ENCODE results near the gene PRMT2. TPM values are rescaled to one million over a fixed set of nuclear protein-coding genes. Genes with fewer than 3 reads are reported as not detected.

Gene PRMT2
- total RNA-seq, 3 donors from 2014 or later (not counting 1 experiment from before 2014, with no cell fraction given) = 122 to 199 (median 170) TPM

- WGBS (ENCODE audit: insufficient coverage) = 89% methylated on average over 3 of the region's 3 CpGs
- no peaks in the 10 kb centered on the region for H3K9me3 Mint-ChIP-seq
- Histone ChIP-seq H3K27ac (ENCODE audit: low read length) (no peak overlapping the region), H3K27me3 (ENCODE audit: control insufficient read depth, insufficient read depth, low read length) (no peaks in the 10 kb centered on the region), H3K4me3 (ENCODE audit: low read length) (no peak overlapping the region), H3K36me3 (ENCODE audit: control insufficient read depth, insufficient read depth, low read length) (peaks cover 18% of the 10 kb centered on the region), H3K4me1 (ENCODE audit: control insufficient read depth, insufficient read depth, low read length) (peaks cover 22% of the 10 kb centered on the region), H3K9me3 (ENCODE audit: control insufficient read depth, insufficient read depth, low read length) (no peaks in the 10 kb centered on the region)
- DNase-seq (no peak), ATAC-seq (no peak)
- intact Hi-C loops (cut with micrococcal nuclease) = no loop called here
- peaks cover 0 to 8% of the 10 kb centered on the region in 2 donors for H3K27me3 Mint-ChIP-seq (ENCODE audit: low read depth in 2 of 2)
- no peak for TF ChIP-seq CTCF (IDR thresholded peaks at IDR 0.05)
- peaks cover 7% of the 10 kb centered on the region for H3K36me3 Mint-ChIP-seq
- peaks cover 0 to 34% of the 10 kb centered on the region in 2 donors for H3K4me1 Mint-ChIP-seq
- peak overlapping the region; percentile 70 for H3K4me3 Mint-ChIP-seq
- peak overlapping the region in 1 of 2 donors; percentile 9 for H3K27ac Mint-ChIP-seq
Observed at GRCh38 chr21:46665566-46665965, 30.1 kb downstream of the PRMT2 start.

GRCh38 chr21:46666941-46667740, 31.7 kb downstream of the PRMT2 start:
- Mint-ChIP-seq H3K4me3 (peak overlapping the region; percentile 76), H3K9me3 (no peaks in the 10 kb centered on the region), H3K4me1 (peaks cover 0 to 26% of the 10 kb centered on the region in 2 donors), H3K27ac (no peak overlapping the region), H3K36me3 (peaks cover 7% of the 10 kb centered on the region), H3K27me3 (ENCODE audit: low read depth in 2 of 2) (peaks cover 0 to 8% of the 10 kb centered on the region in 2 donors)
- intact Hi-C loops (cut with micrococcal nuclease) = no loop called here
- peak in 2 of 3 donors; percentile 36 to 42 for ATAC-seq
- DNase-seq = peak in 1 of 2 donors; percentile 20
- no peaks in the 10 kb centered on the region for H3K9me3 ChIP-seq (ENCODE audit: control insufficient read depth, insufficient read depth, low read length)
- peaks cover 18% of the 10 kb centered on the region for H3K36me3 ChIP-seq (ENCODE audit: control insufficient read depth, insufficient read depth, low read length)
- 8% methylated on average over 53 of the region's 53 CpGs for WGBS (ENCODE audit: insufficient coverage)
- H3K27ac ChIP-seq (ENCODE audit: low read length) = no peak overlapping the region
- H3K4me3 ChIP-seq (ENCODE audit: low read length) = peak overlapping the region; percentile 32
- H3K27me3 ChIP-seq (ENCODE audit: control insufficient read depth, insufficient read depth, low read length) = no peaks in the 10 kb centered on the region
- H3K4me1 ChIP-seq (ENCODE audit: control insufficient read depth, insufficient read depth, low read length) = peaks cover 18% of the 10 kb centered on the region
- no peak for TF ChIP-seq CTCF (IDR thresholded peaks at IDR 0.05)

GRCh38 chr21:46667741-46668380, 32.4 kb downstream of the PRMT2 start:
- DNase-seq (no peak), ATAC-seq (peak in 2 of 3 donors; percentile 50 to 59)
- peak overlapping the region; percentile 32 for H3K4me3 ChIP-seq (ENCODE audit: low read length)
- Mint-ChIP-seq H3K36me3 (peaks cover 7% of the 10 kb centered on the region), H3K4me3 (peak overlapping the region; percentile 76), H3K27ac (no peak overlapping the region), H3K27me3 (ENCODE audit: low read depth in 2 of 2) (peaks cover 0 to 8% of the 10 kb centered on the region in 2 donors), H3K4me1 (peaks cover 0 to 26% of the 10 kb centered on the region in 2 donors), H3K9me3 (no peaks in the 10 kb centered on the region)
- TF ChIP-seq CTCF (IDR thresholded peaks at IDR 0.05) = no peak
- no peaks in the 10 kb centered on the region for H3K27me3 ChIP-seq (ENCODE audit: control insufficient read depth, insufficient read depth, low read length)
- H3K4me1 ChIP-seq (ENCODE audit: control insufficient read depth, insufficient read depth, low read length) = peaks cover 18% of the 10 kb centered on the region
- no peak overlapping the region for H3K27ac ChIP-seq (ENCODE audit: low read length)
- peaks cover 16% of the 10 kb centered on the region for H3K36me3 ChIP-seq (ENCODE audit: control insufficient read depth, insufficient read depth, low read length)
- no peaks in the 10 kb centered on the region for H3K9me3 ChIP-seq (ENCODE audit: control insufficient read depth, insufficient read depth, low read length)
- intact Hi-C loops (cut with micrococcal nuclease) = no loop called here
- WGBS (ENCODE audit: insufficient coverage) = 2% methylated on average over 53 of the region's 53 CpGs
